WTC11 (cell line): ENCODE data around the gene GORASP1.

ENCODE experiments used
- E2F5 ChIP-seq: sonication (generic); formaldehyde crosslinking; IDR thresholded peaks from 2 replicates; pipeline ENCODE4 v1.8.1; 2022; ENCODE audit warnings: mild to moderate bottlenecking, moderate library complexity, missing genetic modification reagents
- ERG ChIP-seq: fragments of 250-450 bp; sonication (Bioruptor Pico); IDR thresholded peaks from 2 replicates; pipeline ENCODE4 v1.8.0; 2021; ENCODE audit warnings: mild to moderate bottlenecking
- ETV6 ChIP-seq: sonication (generic); formaldehyde crosslinking; IDR thresholded peaks from 2 replicates; pipeline ENCODE4 v1.8.1; 2022; ENCODE audit warnings: mild to moderate bottlenecking, missing genetic modification reagents
- JUN ChIP-seq: sonication (generic); formaldehyde crosslinking; IDR thresholded peaks from 2 replicates; pipeline ENCODE4 v1.8.0; 2023; ENCODE audit warnings: mild to moderate bottlenecking, missing genetic modification reagents
- PRDM15 ChIP-seq: sonication (generic); formaldehyde crosslinking; IDR thresholded peaks from 2 replicates; pipeline ENCODE4 v1.8.0; 2022; ENCODE audit warnings: missing genetic modification reagents
- SMAD3 ChIP-seq: sonication (generic); formaldehyde crosslinking; IDR thresholded peaks from 2 replicates; pipeline ENCODE4 v1.8.0; 2022; ENCODE audit warnings: missing genetic modification reagents, mild to moderate bottlenecking, borderline replicate concordance
- SMAD4 ChIP-seq: sonication (generic); formaldehyde crosslinking; IDR thresholded peaks from 2 replicates; pipeline ENCODE4 v1.8.0; 2022; ENCODE audit warnings: mild to moderate bottlenecking, missing genetic modification reagents
- TF ChIP-seq, protein P1 (sequence below): fragments of 200-600 bp; IDR thresholded peaks from 2 replicates; pipeline ENCODE4 v1.8.0; 2022; ENCODE audit warnings: antibody characterized with exemption
- TF ChIP-seq, protein P2 (sequence below): sonication (generic); formaldehyde crosslinking; IDR thresholded peaks from 2 replicates; pipeline ENCODE4 v1.8.0; 2023; ENCODE audit warnings: missing genetic modification reagents, mild to moderate bottlenecking, borderline replicate concordance
- TF ChIP-seq, protein P3 (sequence below): sonication (generic); formaldehyde crosslinking; IDR thresholded peaks from 2 replicates; pipeline ENCODE4 v1.8.0; 2022; ENCODE audit warnings: mild to moderate bottlenecking, missing genetic modification reagents
- TF ChIP-seq, protein P4 (sequence below): sonication (generic); formaldehyde crosslinking; IDR thresholded peaks from 2 replicates; pipeline ENCODE4 v1.8.0; 2023; ENCODE audit warnings: mild to moderate bottlenecking, missing genetic modification reagents

GRCh38 chr3:39106281-39106811 lies 1.1 kb downstream of the GORASP1 start:
- TF ChIP-seq, protein P1, sequence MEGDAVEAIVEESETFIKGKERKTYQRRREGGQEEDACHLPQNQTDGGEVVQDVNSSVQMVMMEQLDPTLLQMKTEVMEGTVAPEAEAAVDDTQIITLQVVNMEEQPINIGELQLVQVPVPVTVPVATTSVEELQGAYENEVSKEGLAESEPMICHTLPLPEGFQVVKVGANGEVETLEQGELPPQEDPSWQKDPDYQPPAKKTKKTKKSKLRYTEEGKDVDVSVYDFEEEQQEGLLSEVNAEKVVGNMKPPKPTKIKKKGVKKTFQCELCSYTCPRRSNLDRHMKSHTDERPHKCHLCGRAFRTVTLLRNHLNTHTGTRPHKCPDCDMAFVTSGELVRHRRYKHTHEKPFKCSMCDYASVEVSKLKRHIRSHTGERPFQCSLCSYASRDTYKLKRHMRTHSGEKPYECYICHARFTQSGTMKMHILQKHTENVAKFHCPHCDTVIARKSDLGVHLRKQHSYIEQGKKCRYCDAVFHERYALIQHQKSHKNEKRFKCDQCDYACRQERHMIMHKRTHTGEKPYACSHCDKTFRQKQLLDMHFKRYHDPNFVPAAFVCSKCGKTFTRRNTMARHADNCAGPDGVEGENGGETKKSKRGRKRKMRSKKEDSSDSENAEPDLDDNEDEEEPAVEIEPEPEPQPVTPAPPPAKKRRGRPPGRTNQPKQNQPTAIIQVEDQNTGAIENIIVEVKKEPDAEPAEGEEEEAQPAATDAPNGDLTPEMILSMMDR: no peak
- TF ChIP-seq SMAD4 (CRISPR knock-in tag) (no peak), ETV6 (CRISPR knock-in tag) (no peak), PRDM15 (no peak), SMAD3 (CRISPR knock-in tag) (no peak), JUN (no peak), ERG (no peak), E2F5 (CRISPR knock-in tag) (no peak)
- TF ChIP-seq, protein P2, sequence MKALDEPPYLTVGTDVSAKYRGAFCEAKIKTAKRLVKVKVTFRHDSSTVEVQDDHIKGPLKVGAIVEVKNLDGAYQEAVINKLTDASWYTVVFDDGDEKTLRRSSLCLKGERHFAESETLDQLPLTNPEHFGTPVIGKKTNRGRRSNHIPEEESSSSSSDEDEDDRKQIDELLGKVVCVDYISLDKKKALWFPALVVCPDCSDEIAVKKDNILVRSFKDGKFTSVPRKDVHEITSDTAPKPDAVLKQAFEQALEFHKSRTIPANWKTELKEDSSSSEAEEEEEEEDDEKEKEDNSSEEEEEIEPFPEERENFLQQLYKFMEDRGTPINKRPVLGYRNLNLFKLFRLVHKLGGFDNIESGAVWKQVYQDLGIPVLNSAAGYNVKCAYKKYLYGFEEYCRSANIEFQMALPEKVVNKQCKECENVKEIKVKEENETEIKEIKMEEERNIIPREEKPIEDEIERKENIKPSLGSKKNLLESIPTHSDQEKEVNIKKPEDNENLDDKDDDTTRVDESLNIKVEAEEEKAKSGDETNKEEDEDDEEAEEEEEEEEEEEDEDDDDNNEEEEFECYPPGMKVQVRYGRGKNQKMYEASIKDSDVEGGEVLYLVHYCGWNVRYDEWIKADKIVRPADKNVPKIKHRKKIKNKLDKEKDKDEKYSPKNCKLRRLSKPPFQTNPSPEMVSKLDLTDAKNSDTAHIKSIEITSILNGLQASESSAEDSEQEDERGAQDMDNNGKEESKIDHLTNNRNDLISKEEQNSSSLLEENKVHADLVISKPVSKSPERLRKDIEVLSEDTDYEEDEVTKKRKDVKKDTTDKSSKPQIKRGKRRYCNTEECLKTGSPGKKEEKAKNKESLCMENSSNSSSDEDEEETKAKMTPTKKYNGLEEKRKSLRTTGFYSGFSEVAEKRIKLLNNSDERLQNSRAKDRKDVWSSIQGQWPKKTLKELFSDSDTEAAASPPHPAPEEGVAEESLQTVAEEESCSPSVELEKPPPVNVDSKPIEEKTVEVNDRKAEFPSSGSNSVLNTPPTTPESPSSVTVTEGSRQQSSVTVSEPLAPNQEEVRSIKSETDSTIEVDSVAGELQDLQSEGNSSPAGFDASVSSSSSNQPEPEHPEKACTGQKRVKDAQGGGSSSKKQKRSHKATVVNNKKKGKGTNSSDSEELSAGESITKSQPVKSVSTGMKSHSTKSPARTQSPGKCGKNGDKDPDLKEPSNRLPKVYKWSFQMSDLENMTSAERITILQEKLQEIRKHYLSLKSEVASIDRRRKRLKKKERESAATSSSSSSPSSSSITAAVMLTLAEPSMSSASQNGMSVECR (CRISPR knock-in tag): no peak
- TF ChIP-seq, protein P3, sequence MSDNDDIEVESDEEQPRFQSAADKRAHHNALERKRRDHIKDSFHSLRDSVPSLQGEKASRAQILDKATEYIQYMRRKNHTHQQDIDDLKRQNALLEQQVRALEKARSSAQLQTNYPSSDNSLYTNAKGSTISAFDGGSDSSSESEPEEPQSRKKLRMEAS (CRISPR knock-in tag): no peak
- TF ChIP-seq, protein P4, sequence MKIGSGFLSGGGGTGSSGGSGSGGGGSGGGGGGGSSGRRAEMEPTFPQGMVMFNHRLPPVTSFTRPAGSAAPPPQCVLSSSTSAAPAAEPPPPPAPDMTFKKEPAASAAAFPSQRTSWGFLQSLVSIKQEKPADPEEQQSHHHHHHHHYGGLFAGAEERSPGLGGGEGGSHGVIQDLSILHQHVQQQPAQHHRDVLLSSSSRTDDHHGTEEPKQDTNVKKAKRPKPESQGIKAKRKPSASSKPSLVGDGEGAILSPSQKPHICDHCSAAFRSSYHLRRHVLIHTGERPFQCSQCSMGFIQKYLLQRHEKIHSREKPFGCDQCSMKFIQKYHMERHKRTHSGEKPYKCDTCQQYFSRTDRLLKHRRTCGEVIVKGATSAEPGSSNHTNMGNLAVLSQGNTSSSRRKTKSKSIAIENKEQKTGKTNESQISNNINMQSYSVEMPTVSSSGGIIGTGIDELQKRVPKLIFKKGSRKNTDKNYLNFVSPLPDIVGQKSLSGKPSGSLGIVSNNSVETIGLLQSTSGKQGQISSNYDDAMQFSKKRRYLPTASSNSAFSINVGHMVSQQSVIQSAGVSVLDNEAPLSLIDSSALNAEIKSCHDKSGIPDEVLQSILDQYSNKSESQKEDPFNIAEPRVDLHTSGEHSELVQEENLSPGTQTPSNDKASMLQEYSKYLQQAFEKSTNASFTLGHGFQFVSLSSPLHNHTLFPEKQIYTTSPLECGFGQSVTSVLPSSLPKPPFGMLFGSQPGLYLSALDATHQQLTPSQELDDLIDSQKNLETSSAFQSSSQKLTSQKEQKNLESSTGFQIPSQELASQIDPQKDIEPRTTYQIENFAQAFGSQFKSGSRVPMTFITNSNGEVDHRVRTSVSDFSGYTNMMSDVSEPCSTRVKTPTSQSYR (CRISPR knock-in tag): no peak
